Epithelial cell of proximal tubule (primary cell): ENCODE results near the gene INAFM1. TPM values are rescaled to one million over a fixed set of nuclear protein-coding genes. Genes with fewer than 3 reads are reported as not detected.
A peak's percentile ranks its signal among the peaks of the same experiment; 100 is the strongest.

Source experiments
- DNase-seq: peaks from one replicate; pipeline ENCODE4 v3.0.0-alpha.2; 2011; ENCODE audit warnings: low read depth
- H3K4me3 ChIP-seq: 2 replicates; pipeline ENCODE4 v1.5.1; 2011; ENCODE audit warnings: low read depth, mild to moderate bottlenecking, low read length
- total RNA-seq: library from RNA; depleted of rRNA; stranded (reverse); fragments of >200 nt; gene quantifications from 2 replicates; pipeline ENCODE4 v1.2.3, GENCODE V29; 2015
- TF ChIP-seq, protein P1 (sequence below): conservative IDR thresholded peaks from 2 replicates; pipeline ENCODE4 v1.5.1; 2012; ENCODE audit warnings: low read depth, mild to moderate bottlenecking, low read length

INAFM1 gene
- total RNA-seq, 1 donor from 2014 or later = 7.0 TPM

DNA sequence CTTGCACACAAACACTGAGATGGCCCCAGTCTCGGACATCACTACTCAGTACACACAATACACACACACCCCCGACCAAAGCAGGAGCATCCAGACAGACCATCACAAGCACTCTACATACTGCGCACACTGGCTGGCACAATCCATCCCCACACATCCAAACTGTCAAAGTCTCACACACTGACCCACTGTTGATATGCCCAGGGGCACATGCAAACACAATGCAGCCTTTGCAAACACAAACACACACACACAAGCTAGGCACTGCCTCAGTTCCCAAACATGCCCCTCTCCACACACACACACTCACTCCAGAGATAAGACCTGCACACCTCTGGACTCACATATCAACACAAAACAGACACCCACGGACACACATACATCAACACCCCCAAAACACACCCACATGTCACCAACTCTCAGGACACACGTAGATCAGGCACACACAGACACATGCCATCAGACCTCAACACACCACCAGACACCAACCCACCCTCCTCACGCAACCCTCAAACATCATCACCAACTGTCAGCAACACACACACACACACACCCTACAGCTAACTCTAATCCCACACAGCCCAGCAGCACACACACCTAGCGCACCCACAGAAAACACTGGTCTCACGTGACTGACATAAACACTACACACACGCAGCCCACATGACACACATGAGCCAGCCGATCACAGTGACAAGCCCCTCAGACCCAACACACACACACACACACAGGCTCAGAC is 45.6 kb upstream of the INAFM1 start:
- no peak for DNase-seq
- H3K4me3 ChIP-seq = peak overlapping the region; percentile 94
- TF ChIP-seq, protein P1, sequence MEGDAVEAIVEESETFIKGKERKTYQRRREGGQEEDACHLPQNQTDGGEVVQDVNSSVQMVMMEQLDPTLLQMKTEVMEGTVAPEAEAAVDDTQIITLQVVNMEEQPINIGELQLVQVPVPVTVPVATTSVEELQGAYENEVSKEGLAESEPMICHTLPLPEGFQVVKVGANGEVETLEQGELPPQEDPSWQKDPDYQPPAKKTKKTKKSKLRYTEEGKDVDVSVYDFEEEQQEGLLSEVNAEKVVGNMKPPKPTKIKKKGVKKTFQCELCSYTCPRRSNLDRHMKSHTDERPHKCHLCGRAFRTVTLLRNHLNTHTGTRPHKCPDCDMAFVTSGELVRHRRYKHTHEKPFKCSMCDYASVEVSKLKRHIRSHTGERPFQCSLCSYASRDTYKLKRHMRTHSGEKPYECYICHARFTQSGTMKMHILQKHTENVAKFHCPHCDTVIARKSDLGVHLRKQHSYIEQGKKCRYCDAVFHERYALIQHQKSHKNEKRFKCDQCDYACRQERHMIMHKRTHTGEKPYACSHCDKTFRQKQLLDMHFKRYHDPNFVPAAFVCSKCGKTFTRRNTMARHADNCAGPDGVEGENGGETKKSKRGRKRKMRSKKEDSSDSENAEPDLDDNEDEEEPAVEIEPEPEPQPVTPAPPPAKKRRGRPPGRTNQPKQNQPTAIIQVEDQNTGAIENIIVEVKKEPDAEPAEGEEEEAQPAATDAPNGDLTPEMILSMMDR = no peak

DNA sequence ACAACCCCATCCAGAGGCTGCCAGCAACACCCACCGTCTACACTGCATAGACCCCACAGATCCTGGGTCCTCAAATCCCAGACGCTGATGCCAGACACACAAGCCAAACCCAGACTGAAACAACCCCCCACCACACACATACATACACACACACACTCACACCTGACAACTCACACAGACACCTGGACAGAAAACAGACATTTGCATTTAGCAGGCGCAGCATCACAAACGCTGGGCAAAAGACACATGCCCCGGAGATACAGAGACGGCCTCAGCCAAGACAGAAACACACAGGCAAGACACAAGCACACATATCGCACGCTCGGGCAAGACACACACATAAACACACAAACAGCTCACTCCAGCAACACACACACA is 45.0 kb upstream of the INAFM1 start:
- DNase-seq = no peak
- TF ChIP-seq, protein P1 = no peak
- H3K4me3 ChIP-seq = peak overlapping the region; percentile 94

DNA sequence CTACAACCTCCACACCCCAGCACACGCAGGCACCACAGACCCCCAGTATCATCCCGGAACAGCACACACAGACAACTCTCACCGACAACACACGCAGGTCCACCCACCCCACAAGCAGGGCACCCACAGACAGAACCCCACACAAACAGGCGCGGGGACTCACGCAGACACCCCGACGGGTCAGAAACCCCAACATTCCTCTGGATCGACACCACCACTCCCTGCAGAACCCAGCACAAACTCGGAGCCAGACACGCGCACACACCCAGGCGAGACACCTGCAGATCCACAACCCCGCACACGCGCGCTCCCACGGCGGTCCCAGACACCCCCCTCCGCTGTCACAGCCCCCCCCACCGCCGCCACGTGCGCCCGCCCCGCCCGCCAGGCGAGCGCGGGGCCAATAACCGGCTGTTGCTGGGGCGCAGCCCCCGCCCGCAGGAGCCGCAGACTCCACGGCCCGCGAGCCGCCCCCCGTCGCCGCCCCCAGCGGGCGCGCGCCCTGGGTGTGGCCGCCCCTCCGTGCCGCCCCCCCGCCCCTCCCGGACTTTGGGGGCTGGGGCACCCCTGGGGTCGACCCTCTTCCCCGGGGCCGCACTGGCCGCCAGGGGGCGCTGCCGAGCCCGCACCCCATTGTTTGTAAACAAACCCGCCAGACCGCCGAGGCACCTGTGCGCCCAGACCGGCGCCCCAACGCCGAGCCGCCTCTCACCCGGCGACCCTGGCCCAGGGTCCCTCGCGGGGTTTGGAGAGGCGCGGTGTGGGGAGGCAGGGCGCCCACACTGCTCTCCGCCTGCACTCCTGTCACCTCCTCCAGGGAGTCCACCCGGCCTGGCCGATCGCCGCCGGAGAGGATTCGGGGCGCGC is 44.4 kb upstream of the INAFM1 start:
- H3K4me3 ChIP-seq = peak overlapping the region; percentile 94
- no peak for DNase-seq
- TF ChIP-seq, protein P1 = peak; percentile 61

DNA sequence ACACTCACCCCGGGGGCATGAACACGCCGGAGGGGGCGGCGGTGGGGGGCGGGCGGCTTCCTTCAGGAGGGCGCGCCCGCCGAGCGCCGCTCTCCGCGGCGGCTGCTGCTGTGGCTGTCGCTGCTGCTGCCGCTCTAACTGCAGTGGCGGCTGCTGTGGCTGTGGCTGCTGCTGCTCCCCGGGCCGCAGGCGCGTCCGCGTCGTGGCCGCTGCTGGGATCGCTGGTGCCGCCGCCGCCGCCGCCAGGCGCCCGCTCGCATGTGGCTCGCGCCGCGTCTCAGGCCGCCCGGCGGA is 43.8 kb upstream of the INAFM1 start, which contains the start of gene BBC3:
Gene BBC3 (minus strand): TSS at position 279 of the 294 bp plus-strand sequence. CDS start 2,768 bp downstream, outside the sequence.
- TF ChIP-seq, protein P1 = no peak
- no peak for DNase-seq
- H3K4me3 ChIP-seq = peak within 1 kb of the TSS; percentile 94

DNA sequence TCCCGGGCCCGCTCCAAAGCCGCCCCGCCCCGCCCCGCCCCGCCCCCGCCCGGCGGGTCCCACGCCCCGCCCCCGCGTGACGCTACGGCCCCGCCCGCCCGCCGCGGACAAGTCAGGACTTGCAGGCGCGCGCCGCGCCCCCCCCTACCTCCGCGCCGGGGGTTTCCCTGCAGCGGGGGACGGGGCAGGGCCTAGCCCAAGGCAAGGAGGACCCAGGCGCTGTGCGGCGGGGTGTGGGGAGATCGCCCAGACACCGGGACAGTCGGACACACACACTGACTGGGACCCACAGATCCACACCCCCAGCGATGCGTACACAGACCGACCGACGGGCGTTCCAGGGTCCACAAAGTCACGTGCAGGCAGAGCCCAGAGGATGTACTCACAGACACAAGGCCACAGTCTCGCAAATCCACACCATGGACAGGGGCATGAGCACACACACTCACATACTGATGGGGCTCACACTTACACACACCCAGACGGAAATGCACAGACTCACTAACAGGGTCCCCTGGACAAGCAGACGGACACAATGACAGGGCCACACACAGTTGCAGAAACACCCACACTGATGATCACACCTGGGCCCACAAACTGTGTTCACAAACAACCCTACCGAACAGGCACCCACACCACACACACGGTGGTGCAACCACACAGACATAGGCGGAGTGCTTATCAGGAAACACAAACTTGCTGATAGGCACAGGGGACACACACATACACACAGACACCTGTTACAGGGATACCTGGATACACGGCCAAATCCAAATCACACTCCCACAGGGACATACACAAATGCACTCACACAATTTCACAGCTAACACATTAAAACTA is 43.2 kb upstream of the INAFM1 start:
- peak overlapping the region; percentile 56 for H3K4me3 ChIP-seq
- no peak for DNase-seq
- TF ChIP-seq, protein P1 = no peak

DNA sequence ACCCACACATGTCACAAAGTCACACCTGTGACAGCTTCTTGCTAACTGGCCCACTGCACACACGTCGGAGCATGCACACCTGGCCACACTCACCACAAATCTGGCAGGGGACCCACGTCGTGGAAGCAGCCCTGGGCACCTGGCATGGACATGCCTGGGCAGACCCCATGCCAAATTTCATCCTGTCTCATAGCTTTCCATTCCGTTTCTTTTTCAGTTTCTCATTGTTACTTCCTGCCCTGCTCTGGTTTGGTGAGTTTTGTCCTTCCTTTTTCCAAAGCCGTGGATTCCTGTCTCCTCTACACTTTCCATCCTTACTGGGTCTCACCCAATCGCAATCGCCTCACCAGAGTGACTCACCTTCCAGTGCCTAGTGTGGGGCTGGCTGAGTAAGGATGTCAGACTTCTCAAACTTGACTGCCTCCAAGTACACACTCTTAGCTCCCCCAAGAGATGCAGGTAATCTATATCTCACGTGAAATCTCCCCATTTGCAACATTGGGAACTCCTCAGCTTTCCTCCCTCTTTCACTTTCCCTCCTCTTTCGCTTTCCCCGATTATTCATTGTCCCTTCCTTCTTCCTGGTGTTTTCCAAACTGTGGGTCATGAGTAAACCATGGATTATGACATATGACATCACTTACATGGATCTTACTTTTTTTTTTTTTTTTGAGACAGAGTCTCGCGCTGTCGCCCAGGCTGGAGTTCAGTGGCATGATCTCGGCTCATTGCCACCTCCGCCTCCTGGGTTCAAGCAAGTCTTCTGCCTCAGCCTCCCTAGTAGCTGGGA is 42.1 kb upstream of the INAFM1 start:
- peak overlapping the region; percentile 56 for H3K4me3 ChIP-seq
- TF ChIP-seq, protein P1 = no peak
- DNase-seq = no peak
